Progenitor cell of endocrine pancreas (in vitro differentiated cells): ENCODE data around the gene PRKCSH. TPM values are rescaled to one million over a fixed set of nuclear protein-coding genes. Genes with fewer than 3 reads are reported as not detected.

Experiments used
- DNase-seq: peaks from one replicate; pipeline ENCODE4 v3.0.0; 2021; ENCODE audit warnings: low spot score; ENCODE audit not compliant: unreplicated experiment
- H3K27ac Mint-ChIP-seq: 2 replicates; pipeline ENCODE4 v1.8.0; 2021; ENCODE audit warnings: mild to moderate bottlenecking, moderate library complexity, mixed read lengths
- H3K27me3 Mint-ChIP-seq: 2 replicates; pipeline ENCODE4 v1.8.0; 2021; ENCODE audit warnings: mixed read lengths
- H3K36me3 Mint-ChIP-seq: 2 replicates; pipeline ENCODE4 v1.8.0; 2022; ENCODE audit warnings: mixed read lengths; ENCODE audit not compliant: insufficient read depth
- H3K4me1 Mint-ChIP-seq: 2 replicates; pipeline ENCODE4 v1.8.0; 2021; ENCODE audit warnings: low read depth, mixed read lengths
- H3K4me3 Mint-ChIP-seq: 2 replicates; pipeline ENCODE4 v1.8.0; 2021; ENCODE audit warnings: low read depth, mild to moderate bottlenecking, moderate library complexity, mixed read lengths
- H3K9me3 Mint-ChIP-seq: 2 replicates; pipeline ENCODE4 v1.8.0; 2021; ENCODE audit warnings: low read depth, mixed read lengths
- total RNA-seq: library from RNA; stranded (reverse); gene quantifications from 2 replicates; pipeline ENCODE4 v1.2.1, GENCODE V29; 2021
- TF ChIP-seq, protein P1 (sequence below): fragments of 200-600 bp; sonication (generic); IDR thresholded peaks from one replicate; pipeline ENCODE4 v1.5.0; 2021; ENCODE audit warnings: antibody characterized with exemption, mild to moderate bottlenecking; ENCODE audit not compliant: unreplicated experiment

Gene PRKCSH
- total RNA-seq, 1 donor from 2014 or later = 437 TPM

DNA sequence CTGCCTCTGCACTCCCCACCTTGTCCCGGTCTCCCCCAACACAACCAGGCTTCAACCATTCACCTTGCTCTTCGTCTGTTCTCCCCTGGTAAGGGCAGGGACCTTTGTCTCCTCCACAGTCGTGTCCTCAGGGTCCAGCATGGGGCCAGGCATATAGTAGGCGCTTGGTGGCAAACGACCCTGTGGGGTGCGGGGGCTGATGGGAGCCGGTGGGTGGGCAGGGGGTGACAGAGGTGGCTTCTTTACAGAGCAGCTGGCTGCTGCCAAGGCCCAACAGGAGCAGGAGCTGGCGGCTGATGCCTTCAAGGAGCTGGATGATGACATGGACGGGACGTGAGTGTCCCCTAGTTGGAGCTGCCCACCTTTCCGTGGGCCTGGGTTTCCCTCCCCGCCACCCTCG, 9.7 kb downstream of the PRKCSH start:
- Mint-ChIP-seq H3K27ac (peak overlapping the region; percentile 3), H3K4me3 (no peak overlapping the region), H3K9me3 (no peaks in the 10 kb centered on the region), H3K4me1 (no peaks in the 10 kb centered on the region), H3K27me3 (no peaks in the 10 kb centered on the region), H3K36me3 (peaks cover 12% of the 10 kb centered on the region)
- DNase-seq = no peak
- TF ChIP-seq, protein P1, sequence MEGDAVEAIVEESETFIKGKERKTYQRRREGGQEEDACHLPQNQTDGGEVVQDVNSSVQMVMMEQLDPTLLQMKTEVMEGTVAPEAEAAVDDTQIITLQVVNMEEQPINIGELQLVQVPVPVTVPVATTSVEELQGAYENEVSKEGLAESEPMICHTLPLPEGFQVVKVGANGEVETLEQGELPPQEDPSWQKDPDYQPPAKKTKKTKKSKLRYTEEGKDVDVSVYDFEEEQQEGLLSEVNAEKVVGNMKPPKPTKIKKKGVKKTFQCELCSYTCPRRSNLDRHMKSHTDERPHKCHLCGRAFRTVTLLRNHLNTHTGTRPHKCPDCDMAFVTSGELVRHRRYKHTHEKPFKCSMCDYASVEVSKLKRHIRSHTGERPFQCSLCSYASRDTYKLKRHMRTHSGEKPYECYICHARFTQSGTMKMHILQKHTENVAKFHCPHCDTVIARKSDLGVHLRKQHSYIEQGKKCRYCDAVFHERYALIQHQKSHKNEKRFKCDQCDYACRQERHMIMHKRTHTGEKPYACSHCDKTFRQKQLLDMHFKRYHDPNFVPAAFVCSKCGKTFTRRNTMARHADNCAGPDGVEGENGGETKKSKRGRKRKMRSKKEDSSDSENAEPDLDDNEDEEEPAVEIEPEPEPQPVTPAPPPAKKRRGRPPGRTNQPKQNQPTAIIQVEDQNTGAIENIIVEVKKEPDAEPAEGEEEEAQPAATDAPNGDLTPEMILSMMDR = no peak

DNA sequence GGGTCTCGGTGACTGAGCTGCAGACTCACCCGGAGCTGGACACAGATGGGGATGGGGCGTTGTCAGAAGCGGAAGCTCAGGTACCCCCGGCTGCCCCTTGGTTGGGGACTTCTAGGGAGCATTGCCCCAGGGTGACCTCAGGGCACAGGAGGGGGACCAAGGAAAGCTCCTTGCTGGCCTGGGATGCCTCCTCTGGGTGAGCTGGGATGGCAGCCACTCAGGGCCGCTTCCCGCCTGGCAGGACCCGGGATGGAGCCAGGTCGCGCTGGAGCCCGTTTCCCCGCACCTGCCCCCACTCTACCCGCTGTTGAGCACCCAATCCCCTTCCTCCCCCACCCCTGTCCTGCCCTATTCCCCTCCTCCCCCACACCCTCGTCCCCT, 10.8 kb downstream of the PRKCSH start:
- Mint-ChIP-seq H3K36me3 (peaks cover 8% of the 10 kb centered on the region), H3K9me3 (no peaks in the 10 kb centered on the region), H3K27ac (no peak overlapping the region), H3K27me3 (no peaks in the 10 kb centered on the region), H3K4me1 (no peaks in the 10 kb centered on the region), H3K4me3 (no peak overlapping the region)
- TF ChIP-seq, protein P1 = no peak
- no peak for DNase-seq

DNA sequence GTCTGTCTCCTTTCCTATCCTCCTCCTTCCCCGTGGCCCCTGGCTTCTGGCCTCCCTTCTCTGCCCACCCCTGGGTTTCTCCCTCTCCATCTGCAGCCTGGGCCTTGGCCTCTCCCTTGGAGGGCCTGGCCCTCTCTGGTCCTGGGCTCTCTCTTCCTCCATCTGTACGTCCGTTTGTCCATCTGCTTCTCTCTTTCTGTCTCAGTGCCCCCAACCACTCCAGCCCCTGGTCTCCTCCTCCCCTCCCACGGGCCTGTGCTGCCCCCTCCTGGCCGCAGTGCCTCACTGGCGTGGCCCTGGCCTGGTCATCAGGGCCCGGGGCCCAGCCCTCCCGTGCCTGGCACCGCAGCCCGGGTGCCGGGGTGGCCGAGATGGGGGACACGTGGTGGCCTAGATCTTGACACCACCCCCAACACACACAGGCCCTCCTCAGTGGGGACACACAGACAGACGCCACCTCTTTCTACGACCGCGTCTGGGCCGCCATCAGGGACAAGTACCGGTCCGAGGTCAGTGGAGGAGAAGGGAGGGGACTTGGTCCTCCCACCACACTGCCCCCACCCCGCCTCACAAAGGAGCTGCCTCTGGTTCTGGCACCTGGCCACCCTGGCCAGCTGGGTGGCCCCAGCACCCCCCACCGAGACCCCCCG, 11.3 kb downstream of the PRKCSH start:
- DNase-seq = peak; percentile 66
- no peak overlapping the region for H3K27ac Mint-ChIP-seq

DNA sequence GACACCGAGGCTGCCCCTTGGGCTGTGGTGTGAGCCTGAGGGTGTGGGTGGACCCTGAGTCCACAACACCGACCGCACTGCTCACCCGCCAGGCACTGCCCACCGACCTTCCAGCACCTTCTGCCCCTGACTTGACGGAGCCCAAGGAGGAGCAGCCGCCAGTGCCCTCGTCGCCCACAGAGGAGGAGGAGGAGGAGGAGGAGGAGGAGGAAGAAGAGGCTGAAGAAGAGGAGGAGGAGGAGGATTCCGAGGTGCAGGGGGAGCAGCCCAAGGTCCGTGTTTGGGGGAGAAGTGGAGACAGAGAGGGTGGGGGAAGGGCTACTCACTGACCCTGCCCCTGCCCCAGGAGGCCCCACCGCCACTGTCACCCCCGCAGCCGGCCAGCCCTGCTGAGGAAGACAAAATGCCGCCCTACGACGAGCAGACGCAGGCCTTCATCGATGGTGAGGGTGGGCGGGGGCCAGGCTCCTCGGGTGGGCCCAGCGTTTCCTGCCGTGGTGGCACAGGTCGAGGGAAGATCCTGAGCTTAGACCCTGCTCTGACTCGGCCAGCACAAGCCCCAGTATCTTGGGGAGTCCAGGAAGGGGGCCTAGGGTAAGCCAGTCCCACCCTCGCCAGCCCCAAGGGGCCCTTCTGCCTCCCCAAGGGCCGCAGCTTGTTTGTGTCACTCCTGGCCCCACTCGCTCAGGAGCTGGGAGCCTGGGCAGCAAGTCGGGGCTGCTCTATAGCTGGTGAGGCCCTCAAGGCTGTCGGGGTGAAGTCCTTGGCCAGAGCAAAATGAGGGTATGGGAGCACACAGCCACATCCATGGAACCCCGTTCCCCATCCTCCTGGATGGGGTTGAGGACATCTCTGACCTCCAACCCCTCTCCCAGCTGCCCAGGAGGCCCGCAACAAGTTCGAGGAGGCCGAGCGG, 12.2 kb downstream of the PRKCSH start:
- no peak for DNase-seq
- no peaks in the 10 kb centered on the region for H3K9me3 Mint-ChIP-seq
- no peaks in the 10 kb centered on the region for H3K4me1 Mint-ChIP-seq
- TF ChIP-seq, protein P1 = no peak
- peaks cover 2% of the 10 kb centered on the region for H3K36me3 Mint-ChIP-seq
- no peak overlapping the region for H3K4me3 Mint-ChIP-seq
- H3K27me3 Mint-ChIP-seq = no peaks in the 10 kb centered on the region
- H3K27ac Mint-ChIP-seq = no peak overlapping the region

More for the DNA sequence above, 11.3 kb downstream of the PRKCSH start:
- Mint-ChIP-seq H3K36me3 (peaks cover 7% of the 10 kb centered on the region), H3K4me1 (no peaks in the 10 kb centered on the region), H3K4me3 (no peak overlapping the region), H3K27me3 (no peaks in the 10 kb centered on the region), H3K9me3 (no peaks in the 10 kb centered on the region)
- TF ChIP-seq, protein P1 = peak; percentile 72

DNA sequence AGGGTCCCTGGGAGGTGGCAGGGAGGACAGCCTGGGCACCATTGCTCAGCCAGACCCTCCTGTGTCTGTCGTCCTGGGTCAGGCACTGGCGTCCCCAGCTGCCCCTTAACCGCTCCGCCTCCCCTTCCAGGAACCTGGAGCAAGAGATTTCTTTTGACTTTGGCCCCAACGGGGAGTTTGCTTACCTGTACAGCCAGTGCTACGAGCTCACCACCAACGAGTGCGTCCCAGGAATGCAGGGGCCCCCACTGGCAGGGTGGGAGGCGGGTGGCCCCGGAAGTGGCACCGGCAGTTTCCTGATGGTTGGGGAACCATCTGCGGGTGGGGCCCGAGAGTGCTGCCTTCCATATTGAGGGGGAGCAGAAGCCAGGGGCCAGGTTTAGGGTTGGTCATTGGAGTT, 13.0 kb downstream of the PRKCSH start:
- Mint-ChIP-seq H3K9me3 (no peaks in the 10 kb centered on the region), H3K4me3 (no peak overlapping the region), H3K4me1 (no peaks in the 10 kb centered on the region), H3K27me3 (no peaks in the 10 kb centered on the region), H3K36me3 (peaks cover 2% of the 10 kb centered on the region), H3K27ac (no peak overlapping the region)
- TF ChIP-seq, protein P1 = no peak
- DNase-seq = no peak
